Neural progenitor cell (in vitro differentiated cells): ENCODE measurements around the gene ACBD6.

Source experiments
- CTCF ChIP-seq: fragments of 200-600 bp; sonication (generic); IDR thresholded peaks from 2 replicates; pipeline ENCODE4 v1.5.1; 2017; ENCODE audit warnings: antibody characterized with exemption, mild to moderate bottlenecking
- EZH2 ChIP-seq: fragments of 200-600 bp; sonication (generic); IDR thresholded peaks from 2 replicates; pipeline ENCODE4 v1.6.1; 2017; ENCODE audit warnings: antibody characterized with exemption, mild to moderate bottlenecking, moderate library complexity
- EZH2phosphoT487 ChIP-seq: fragments of 200-600 bp; sonication (generic); IDR thresholded peaks from 2 replicates; pipeline ENCODE4 v1.6.1; 2017; ENCODE audit warnings: antibody characterized with exemption

GRCh38 chr1:180343921-180344769, 158.2 kb downstream of the ACBD6 start:
- TF ChIP-seq CTCF (no peak), EZH2 (no peak), EZH2phosphoT487 (no peak)
